K562 (cell line): Measurements from ENCODE around the gene ABT1. TPM values are rescaled to one million over a fixed set of nuclear protein-coding genes. Genes with fewer than 3 reads are reported as not detected.

Experiments used
- CBX2 ChIP-seq: fragments of 200-600 bp; sonication (generic); IDR thresholded peaks from one replicate; pipeline ENCODE4 v1.6.1; 2012; ENCODE audit warnings: mild to moderate bottlenecking, low read length, inconsistent platforms; ENCODE audit not compliant: insufficient read depth, poor library complexity, severe bottlenecking
- CBX3 ChIP-seq, 2 experiments: IDR thresholded peaks; 1 replicate in 1 of 2; 2 replicates in 1 of 2; pipeline ENCODE4 v1.6.1; 2012; ENCODE audit warnings: inconsistent platforms in 2 of 2, low read length in 2 of 2, borderline replicate concordance in 1 of 2, control low read depth in 1 of 2
- CBX8 ChIP-seq: fragments of 200-600 bp; sonication (generic); IDR thresholded peaks from 2 replicates; pipeline ENCODE4 v1.6.1; 2012; ENCODE audit warnings: borderline replicate concordance, mixed run types, low read depth, mild to moderate bottlenecking, moderate library complexity, mixed read lengths, low read length, control low read depth, inconsistent platforms; ENCODE audit not compliant: poor library complexity, severe bottlenecking; ENCODE audit errors: extremely low read depth
- CCNT2 ChIP-seq: IDR thresholded peaks from 2 replicates; pipeline ENCODE4 v1.6.1; 2011; ENCODE audit warnings: borderline replicate concordance, low read depth, mild to moderate bottlenecking, moderate library complexity, mixed read lengths, low read length; ENCODE audit not compliant: insufficient read length; ENCODE audit errors: extremely low read depth
- CREBBP ChIP-seq: IDR thresholded peaks from one replicate; pipeline ENCODE4 v1.6.1; 2012; ENCODE audit warnings: low read depth, mild to moderate bottlenecking, control low read depth, inconsistent platforms, low read length
- DMBX1 ChIP-seq: fragments of 250-450 bp; sonication (Bioruptor Pico); IDR thresholded peaks from 2 replicates; pipeline ENCODE4 v1.8.0; 2022; ENCODE audit warnings: inconsistent platforms, mild to moderate bottlenecking, moderate library complexity, borderline replicate concordance
- FIP1L1 ChIP-seq: fragments of 200-400 bp; formaldehyde crosslinking; IDR thresholded peaks from 2 replicates; pipeline ENCODE4 v1.6.1; 2018; ENCODE audit warnings: mild to moderate bottlenecking, low read depth, low read length; ENCODE audit not compliant: poor library complexity, severe bottlenecking
- FOXJ3 ChIP-seq: sonication (generic); formaldehyde crosslinking; IDR thresholded peaks from 2 replicates; pipeline ENCODE4 v1.4.0; 2020; ENCODE audit warnings: mild to moderate bottlenecking, missing genetic modification reagents
- HNRNPLL ChIP-seq: fragments of 200-400 bp; formaldehyde crosslinking; IDR thresholded peaks from 2 replicates; pipeline ENCODE4 v1.6.1; 2017; ENCODE audit warnings: low read length, low read depth, mild to moderate bottlenecking; ENCODE audit not compliant: poor library complexity, severe bottlenecking
- HSF4 ChIP-seq: fragments of 250-450 bp; sonication (Bioruptor Pico); IDR thresholded peaks from 2 replicates; pipeline ENCODE4 v2.1.2; 2022; ENCODE audit warnings: mild to moderate bottlenecking, moderate library complexity, borderline replicate concordance
- IRF9 ChIP-seq: fragments of 450-650 bp; IDR thresholded peaks from 2 replicates; pipeline ENCODE4 v1.6.1; 2016; ENCODE audit warnings: missing biosample characterization, missing genetic modification characterization
- KAT2B ChIP-seq: IDR thresholded peaks from one replicate; pipeline ENCODE4 v1.6.1; 2012; ENCODE audit warnings: low read depth, mild to moderate bottlenecking, control low read depth, inconsistent platforms, low read length, moderate library complexity
- KDM2B ChIP-seq: fragments of 250-450 bp; sonication (Bioruptor Pico); IDR thresholded peaks from 2 replicates; pipeline ENCODE4 v1.8.0; 2021; ENCODE audit warnings: mild to moderate bottlenecking, moderate library complexity
- KLF16 ChIP-seq: IDR thresholded peaks from 2 replicates; pipeline ENCODE4 v1.6.1; 2016; ENCODE audit warnings: antibody characterized with exemption
- MAFK ChIP-seq: IDR thresholded peaks from 2 replicates; pipeline ENCODE4 v1.6.1; 2011; ENCODE audit warnings: low read length, improper control_type of control experiment
- NCOR1 ChIP-seq: fragments of 450-650 bp; IDR thresholded peaks from 2 replicates; pipeline ENCODE4 v1.6.1; 2016; ENCODE audit warnings: mild to moderate bottlenecking, moderate library complexity
- PREB ChIP-seq: sonication (generic); formaldehyde crosslinking; IDR thresholded peaks from 2 replicates; pipeline ENCODE4 v1.8.1; 2023; ENCODE audit warnings: mild to moderate bottlenecking, missing genetic modification reagents
- SRSF1 ChIP-seq: fragments of 200-400 bp; formaldehyde crosslinking; IDR thresholded peaks from 2 replicates; pipeline ENCODE4 v1.6.1; 2017; ENCODE audit warnings: mild to moderate bottlenecking, low read depth, low read length, moderate library complexity
- TCF7L2 ChIP-seq: fragments of 150-350 bp; IDR thresholded peaks from 2 replicates; pipeline ENCODE4 v1.6.1; 2016; ENCODE audit warnings: low read depth, mild to moderate bottlenecking, low read length, moderate library complexity
- ZBTB34 ChIP-seq: fragments of 250-450 bp; sonication (Bioruptor Pico); IDR thresholded peaks from 2 replicates; pipeline ENCODE4 v1.8.0; 2021; ENCODE audit warnings: mild to moderate bottlenecking, moderate library complexity
- ZNF311 ChIP-seq: fragments of 250-450 bp; sonication (Bioruptor Pico); IDR thresholded peaks from 2 replicates; pipeline ENCODE4 v1.4.0; 2020; ENCODE audit warnings: mild to moderate bottlenecking, moderate library complexity
- ZNF740 ChIP-seq, 3 experiments: fragments of 200-800 bp in 1 of 3; sonication (Bioruptor generic) in 1 of 3; sonication (generic) in 1 of 3; formaldehyde crosslinking in 1 of 3; IDR thresholded peaks; 2 replicates each; pipeline versions ENCODE4 v1.6.1 to v1.8.0; 2016 to 2022; ENCODE audit warnings: mild to moderate bottlenecking in 2 of 3, missing compliant biosample characterization in 2 of 3, missing genetic modification characterization in 2 of 3, missing genetic modification reagents in 1 of 3
- ZNF785 ChIP-seq: fragments of 250-450 bp; sonication (Bioruptor Pico); IDR thresholded peaks from 2 replicates; pipeline ENCODE4 v1.4.0; 2020; ENCODE audit warnings: mild to moderate bottlenecking
- polyA plus RNA-seq, 8 experiments: library from polyadenylated mRNA; depleted of rRNA in 4 of 8; stranded (reverse) in 5 of 8; unstranded in 3 of 8; fragments of >200 nt; fragmentation: Nextera tagmentation in 2 of 8; fragmentation: Illumina TruSeq in 1 of 8; extraction: Ambion mirVana in 2 of 8; extraction: Trizol in 1 of 8; gene quantifications; 2 replicates each; pipeline versions ENCODE4 v1.2.1 to v1.2.3, GENCODE V29; 2011 to 2014; ENCODE audit warnings: inconsistent platforms in 1 of 8, missing spikeins in 1 of 8
- total RNA-seq, 7 experiments: library from RNA; depleted of rRNA in 6 of 7; stranded (reverse); fragments of >200 nt in 6 of 7; fragmentation: Illumina TruSeq in 2 of 7; extraction: Trizol in 2 of 7; gene quantifications; 2 replicates each; pipeline versions ENCODE4 v1.2.1 to v1.2.3, GENCODE V29; 2011 to 2021; ENCODE audit warnings: low replicate concordance in 1 of 7

ABT1 gene
- total and polyA plus RNA-seq, 9 of the 15 experiments (the other 6 are each of a cell fraction or from before 2014, with no cell fraction given): 8.8 to 52.7 (median 40.7) TPM

GRCh38 chr6:26596579-26597388 is at the start of gene ABT1 (continued):
- TF ChIP-seq IRF9 (tag) (peak; percentile 98), TCF7L2 (no peak), MAFK (peak; percentile 66), CBX8 (no peak), ZBTB34 (CRISPR knock-in tag) (no peak), PREB (CRISPR knock-in tag) (no peak), HNRNPLL (peak; percentile 90), SRSF1 (no peak), CBX3 (IDR thresholded peaks at IDR 0.05; ENCODE audit: borderline replicate concordance in 1 of 2, low read length in 2 of 2) (no peak), ZNF785 (CRISPR knock-in tag) (no peak), KAT2B (no peak), CBX2 (no peak), CCNT2 (no peak), KLF16 (no peak), KDM2B (CRISPR knock-in tag) (no peak), FOXJ3 (no peak), HSF4 (CRISPR knock-in tag) (no peak), FIP1L1 (no peak), NCOR1 (no peak), CREBBP (no peak), ZNF311 (CRISPR knock-in tag) (no peak), ZNF740 (CRISPR knock-in tag; IDR thresholded peaks at IDR 0.05) (no peak), ZNF740 (tag; IDR thresholded peaks at IDR 0.05) (no peak), DMBX1 (no peak)
